Endometrial microvascular endothelial cells (primary cell): ENCODE data around the gene PPP2R5A. TPM values are rescaled to one million over a fixed set of nuclear protein-coding genes. Genes with fewer than 3 reads are reported as not detected.

Experiments used
- in situ Hi-C: cut with HindIII; loops from 2 replicates; pipeline ENCODE4 v1.10.0; 2017; ENCODE audit warnings: low sequenced_read_pairs, low pct_unique_long_range_greater_than_20kb; ENCODE audit errors: inconsistent ontology term
- total RNA-seq: library from RNA; depleted of rRNA; stranded (reverse); fragments of >200 nt; gene quantifications from one replicate; pipeline ENCODE4 v1.2.3, GENCODE V29; 2015; ENCODE audit errors: inconsistent ontology term

The PPP2R5A gene
- total RNA-seq, 1 donor from 2014 or later = 29.6 TPM

GRCh38 chr1:212326541-212326940, 41.3 kb downstream of the PPP2R5A start:
- in situ Hi-C loops = no loop called here

GRCh38 chr1:212328248-212328647, 43.0 kb downstream of the PPP2R5A start:
- in situ Hi-C loops = no loop called here

GRCh38 chr1:212329105-212329504, 43.9 kb downstream of the PPP2R5A start:
- in situ Hi-C loops = no loop called here

- in situ Hi-C loops = no loop called here
These were observed 55.9 kb downstream of the PPP2R5A start for GRCh38 chr1:212341090-212341489.

- in situ Hi-C loops = no loop called here
These were observed 59.7 kb downstream of the PPP2R5A start for GRCh38 chr1:212344905-212345304.

- in situ Hi-C loops = no loop called here
These were observed 61.4 kb downstream of the PPP2R5A start for GRCh38 chr1:212346601-212347000.

- in situ Hi-C loops = no loop called here
These were observed 66.6 kb downstream of the PPP2R5A start for GRCh38 chr1:212351588-212352362.

- in situ Hi-C loops = no loop called here
These were observed 68.0 kb downstream of the PPP2R5A start for GRCh38 chr1:212353181-212353580.

- in situ Hi-C loops = no loop called here
These were observed 69.3 kb downstream of the PPP2R5A start for GRCh38 chr1:212354464-212354863.

- in situ Hi-C loops = no loop called here
These were observed 70.2 kb downstream of the PPP2R5A start for GRCh38 chr1:212355230-212355969.

GRCh38 chr1:212359794-212360479, 74.7 kb downstream of the PPP2R5A start:
- in situ Hi-C loops = no loop called here

GRCh38 chr1:212364985-212365384, 79.8 kb downstream of the PPP2R5A start:
- in situ Hi-C loops = no loop called here

- in situ Hi-C loops = no loop called here
These were observed 81.7 kb downstream of the PPP2R5A start for GRCh38 chr1:212366901-212367300.

GRCh38 chr1:212367474-212368072, 82.4 kb downstream of the PPP2R5A start:
- in situ Hi-C loops = no loop called here

- in situ Hi-C loops = no loop called here
These were observed 82.9 kb downstream of the PPP2R5A start for GRCh38 chr1:212368073-212368484.

GRCh38 chr1:212375986-212376385, 90.8 kb downstream of the PPP2R5A start:
- in situ Hi-C loops = no loop called here

- in situ Hi-C loops = no loop called here
These were observed 92.4 kb downstream of the PPP2R5A start for GRCh38 chr1:212377644-212378043.

GRCh38 chr1:212379366-212379765, 94.2 kb downstream of the PPP2R5A start:
- in situ Hi-C loops = no loop called here

- in situ Hi-C loops = no loop called here
These were observed 96.3 kb downstream of the PPP2R5A start for GRCh38 chr1:212381397-212382035.
